ENCODE results near the gene TTYH3. TPM values are rescaled to one million over a fixed set of nuclear protein-coding genes. Genes with fewer than 3 reads are reported as not detected.

The TTYH3 gene
- total and polyA plus RNA-seq, 10 donors, result 11.9 to 158 (median 72.8) TPM

DNA sequence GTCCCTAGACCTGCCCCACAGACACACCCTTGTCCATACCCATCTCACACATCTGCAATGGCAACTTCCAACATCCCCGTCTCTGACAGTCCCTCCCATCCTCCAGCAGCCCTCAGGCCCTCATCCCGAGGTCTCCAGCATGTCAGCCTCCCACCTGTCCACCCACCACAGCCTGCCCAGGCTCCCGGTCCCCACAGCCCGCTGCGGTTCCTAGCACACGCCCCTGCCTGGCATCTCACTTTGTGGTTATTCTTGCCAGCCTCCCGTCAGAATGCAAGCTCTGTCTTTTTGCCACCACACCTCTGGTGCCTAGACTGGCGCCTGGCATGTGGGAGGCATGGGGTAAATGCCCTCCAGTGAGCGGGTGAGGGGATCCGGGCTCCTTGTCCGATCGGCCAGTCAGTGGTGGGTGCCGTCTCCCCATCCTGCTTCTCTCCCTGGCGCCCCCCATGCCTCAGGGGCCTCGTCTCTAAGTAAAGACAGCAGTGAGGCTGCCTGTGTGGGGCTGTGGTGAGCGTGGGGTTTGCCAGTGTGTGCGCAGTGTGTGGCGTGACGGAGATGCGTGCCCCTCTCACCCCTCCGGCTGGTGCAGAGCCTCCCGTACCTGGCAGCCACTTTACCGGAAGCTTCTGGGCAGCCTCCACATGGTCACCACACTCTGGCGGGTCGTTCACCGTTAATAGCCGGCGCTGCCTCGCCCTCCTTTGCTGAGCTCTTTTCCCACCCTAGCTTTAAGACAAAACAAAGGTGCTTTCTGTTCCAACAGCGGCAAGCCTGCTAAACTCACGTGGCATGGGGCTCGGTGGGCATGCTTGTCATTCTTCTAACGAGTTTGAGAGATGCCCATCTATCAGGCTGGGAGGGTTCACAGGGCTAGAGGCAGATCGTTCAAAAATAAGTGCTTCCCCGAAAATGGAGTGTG, 28.5 kb upstream of the TTYH3 start:
- TF ChIP-seq, protein P1, sequence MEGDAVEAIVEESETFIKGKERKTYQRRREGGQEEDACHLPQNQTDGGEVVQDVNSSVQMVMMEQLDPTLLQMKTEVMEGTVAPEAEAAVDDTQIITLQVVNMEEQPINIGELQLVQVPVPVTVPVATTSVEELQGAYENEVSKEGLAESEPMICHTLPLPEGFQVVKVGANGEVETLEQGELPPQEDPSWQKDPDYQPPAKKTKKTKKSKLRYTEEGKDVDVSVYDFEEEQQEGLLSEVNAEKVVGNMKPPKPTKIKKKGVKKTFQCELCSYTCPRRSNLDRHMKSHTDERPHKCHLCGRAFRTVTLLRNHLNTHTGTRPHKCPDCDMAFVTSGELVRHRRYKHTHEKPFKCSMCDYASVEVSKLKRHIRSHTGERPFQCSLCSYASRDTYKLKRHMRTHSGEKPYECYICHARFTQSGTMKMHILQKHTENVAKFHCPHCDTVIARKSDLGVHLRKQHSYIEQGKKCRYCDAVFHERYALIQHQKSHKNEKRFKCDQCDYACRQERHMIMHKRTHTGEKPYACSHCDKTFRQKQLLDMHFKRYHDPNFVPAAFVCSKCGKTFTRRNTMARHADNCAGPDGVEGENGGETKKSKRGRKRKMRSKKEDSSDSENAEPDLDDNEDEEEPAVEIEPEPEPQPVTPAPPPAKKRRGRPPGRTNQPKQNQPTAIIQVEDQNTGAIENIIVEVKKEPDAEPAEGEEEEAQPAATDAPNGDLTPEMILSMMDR (IDR thresholded peaks at IDR 0.05 in 8 of 11, conservative IDR thresholded peaks at IDR 0.05 in 3 of 11), result no peak
- TF ChIP-seq POLR2A (IDR thresholded peaks at IDR 0.05) (no peak), POLR2AphosphoS5 (IDR thresholded peaks at IDR 0.05) (no peak)
- no peaks in the 10 kb centered on the region for H3K9me3 ChIP-seq
- WGBS, 5 donors, result 91 to 95% (median 93%) methylated on average over 26 to 35 of the region's 35 CpGs
- no peaks in the 10 kb centered on the region for H3K27me3 ChIP-seq (replicated peaks in 1 of 7)
- no peak overlapping the region for H3K27ac ChIP-seq
- no peak overlapping the region for H3K4me3 ChIP-seq
- DNase-seq, result no peak
- peaks cover 4 to 51% (median 25%) of the 10 kb centered on the region in 6 donors for H3K4me1 ChIP-seq
- intact Hi-C loops (cut with DNase I; ENCODE audit: low total_unique reads), result no loop called here
- H3K36me3 ChIP-seq, result peaks cover 0 to 50% (median 8%) of the 10 kb centered on the region in 6 donors

DNA sequence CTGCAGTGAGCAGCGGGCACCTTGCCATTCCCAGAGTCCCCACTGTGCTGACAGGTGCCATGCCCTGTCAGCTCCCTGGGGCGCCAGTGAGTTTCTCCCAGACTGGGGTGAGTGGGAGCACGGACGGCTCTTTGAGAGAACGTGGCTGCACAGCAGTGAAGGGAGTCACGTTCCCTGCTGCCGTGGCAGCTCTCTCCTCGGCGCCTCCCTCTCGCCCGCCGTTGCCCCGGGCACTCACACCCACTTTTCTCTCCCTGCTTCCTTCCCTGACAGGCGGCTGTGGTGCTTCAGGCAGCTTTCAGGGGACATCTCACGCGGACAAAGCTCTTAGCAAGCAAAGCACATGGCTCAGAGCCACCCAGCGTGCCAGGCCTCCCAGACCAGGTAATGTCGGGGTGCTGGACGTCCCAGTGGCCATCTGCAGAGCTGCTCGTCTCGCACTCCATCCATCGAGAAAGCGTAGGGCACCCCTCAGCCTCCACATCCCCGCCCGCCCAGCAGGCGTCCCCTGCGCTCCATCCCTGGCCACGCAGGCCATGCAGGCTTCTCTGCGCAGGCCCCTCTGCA, 27.1 kb upstream of the TTYH3 start:
- Histone ChIP-seq H3K36me3 (peaks cover 0 to 36% (median 0%) of the 10 kb centered on the region in 6 donors), H3K27me3 (replicated peaks in 1 of 7) (no peaks in the 10 kb centered on the region), H3K9me3 (no peaks in the 10 kb centered on the region), H3K4me3 (no peak overlapping the region), H3K4me1 (peaks cover 12 to 62% (median 37%) of the 10 kb centered on the region in 6 donors), H3K27ac (no peak overlapping the region)
- no peak for DNase-seq
- TF ChIP-seq, protein P1 (IDR thresholded peaks at IDR 0.05 in 8 of 11, conservative IDR thresholded peaks at IDR 0.05 in 3 of 11), result no peak
- TF ChIP-seq POLR2A (IDR thresholded peaks at IDR 0.05) (no peak), POLR2AphosphoS5 (IDR thresholded peaks at IDR 0.05) (peak in 1 of 3 donors; percentile 8)
- intact Hi-C loops (cut with DNase I; ENCODE audit: low total_unique reads), result no loop called here
- 93 to 96% (median 95%) methylated on average over 16 to 29 of the region's 29 CpGs for WGBS, 5 donors

DNA sequence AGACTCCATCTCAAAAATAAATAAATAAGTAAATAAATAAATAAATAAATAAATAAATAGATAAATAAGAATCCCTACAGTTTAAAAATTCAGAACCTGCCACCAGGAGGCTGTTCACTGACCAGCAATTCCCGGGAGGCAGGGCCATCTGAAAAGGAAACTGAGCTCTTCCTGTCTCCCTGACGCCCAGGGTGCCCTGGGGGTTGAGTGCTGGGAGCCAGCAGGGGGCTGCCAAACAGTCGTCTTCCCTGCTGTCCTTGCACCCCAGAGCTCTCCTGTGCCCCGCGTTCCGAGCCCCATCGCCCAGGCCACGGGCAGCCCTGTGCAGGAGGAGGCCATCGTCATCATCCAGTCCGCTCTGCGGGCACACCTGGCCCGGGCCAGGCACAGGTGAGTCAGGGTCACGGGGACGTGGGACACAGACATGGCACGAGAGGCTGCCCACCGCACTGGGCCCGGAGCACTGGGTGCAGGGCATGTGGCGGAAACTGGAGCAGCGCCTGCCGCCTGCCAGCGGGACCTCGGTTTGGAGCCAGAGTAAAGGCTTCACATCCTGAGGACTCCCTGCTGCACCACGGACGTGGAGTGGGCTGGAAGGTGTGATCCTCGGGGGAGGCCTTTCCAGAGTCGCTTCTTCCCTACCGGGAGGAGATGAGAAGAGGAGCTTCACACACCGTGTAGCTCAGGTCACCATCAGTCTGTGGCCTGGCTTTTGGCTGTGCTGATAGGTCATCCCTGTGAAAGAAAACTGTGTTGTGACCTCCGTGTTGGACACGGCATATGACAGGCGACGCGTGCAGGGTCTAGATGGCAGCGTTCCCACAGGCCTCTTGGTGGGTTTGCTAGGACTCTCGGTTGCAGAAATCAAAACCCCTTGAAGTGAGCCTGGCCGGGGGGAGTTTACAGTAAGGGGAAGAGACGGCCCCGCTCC, 25.9 kb upstream of the TTYH3 start:
- 82 to 88% (median 86%) methylated on average over 23 to 38 of the region's 38 CpGs for WGBS, 5 donors
- peak overlapping the region in 1 of 8 donors; percentile 80 for H3K27ac ChIP-seq
- intact Hi-C loops (cut with DNase I; ENCODE audit: low total_unique reads), result no loop called here

More for the DNA sequence above, 25.9 kb upstream of the TTYH3 start:
- Histone ChIP-seq H3K36me3 (peaks cover 0 to 33% (median 0%) of the 10 kb centered on the region in 6 donors), H3K4me1 (peaks cover 12 to 64% (median 37%) of the 10 kb centered on the region in 6 donors), H3K9me3 (no peaks in the 10 kb centered on the region), H3K27me3 (replicated peaks in 1 of 7) (no peaks in the 10 kb centered on the region), H3K4me3 (no peak overlapping the region)
- TF ChIP-seq, protein P1 (IDR thresholded peaks at IDR 0.05 in 8 of 11, conservative IDR thresholded peaks at IDR 0.05 in 3 of 11), result no peak
- TF ChIP-seq POLR2A (IDR thresholded peaks at IDR 0.05) (no peak), POLR2AphosphoS5 (IDR thresholded peaks at IDR 0.05) (peak in 1 of 3 donors; percentile 23)
- no peak for DNase-seq

All from spleen (tissue), 11 donors.